ENCODE results near the gene KRT4. TPM values are rescaled to one million over a fixed set of nuclear protein-coding genes. Genes with fewer than 3 reads are reported as not detected.

KRT4 gene
- total RNA-seq, 2 experiments from 2014 or later: not detected

- Histone ChIP-seq H3K27ac (ENCODE audit: low read depth, low read length, poor library complexity, severe bottlenecking) (no peak overlapping the region), H2AFZ (ENCODE audit: low read length) (no peak overlapping the region), H3K9me3 (ENCODE audit: low read length) (no peaks in the 10 kb centered on the region), H3K79me2 (ENCODE audit: insufficient read depth, low read depth, low read length) (no peaks in the 10 kb centered on the region), H4K20me1 (ENCODE audit: insufficient read depth, low read length) (no peaks in the 10 kb centered on the region), H3K9me2 (ENCODE audit: insufficient read depth, low read length) (no peaks in the 10 kb centered on the region), H3K4me1 (ENCODE audit: insufficient read depth, low read length, poor library complexity, severe bottlenecking) (no peaks in the 10 kb centered on the region), H3K4me3 (ENCODE audit: low read depth, low read length, poor library complexity, severe bottlenecking) (no peak overlapping the region), H3K36me3 (ENCODE audit: insufficient read depth, low read length) (no peaks in the 10 kb centered on the region), H3K4me2 (ENCODE audit: low read length) (no peak overlapping the region)
- CTCF ChIA-PET (ENCODE audit: unreplicated experiment): no interaction called here
- intact Hi-C loops (cut with micrococcal nuclease; ENCODE audit: unreplicated experiment): no loop called here
- POLR2A ChIA-PET: no interaction called here
- no peak for DNase-seq (ENCODE audit: low spot score)
- TF ChIP-seq CTCF (conservative IDR thresholded peaks at IDR 0.05; ENCODE audit: low read length) (no peak), EZH2phosphoT487 (IDR thresholded peaks at IDR 0.05; ENCODE audit: borderline replicate concordance, low read depth, low read length) (no peak)
- no TSS peak for BruUV-seq (replicated peaks)
These were observed 21.5 kb upstream of the KRT4 start for GRCh38 chr12:52835271-52836041.

GRCh38 chr12:52834727-52835001, 20.7 kb upstream of the KRT4 start:
- H3K4me2 ChIP-seq (ENCODE audit: low read length): no peak overlapping the region
- no peak overlapping the region for H3K4me3 ChIP-seq (ENCODE audit: low read depth, low read length, poor library complexity, severe bottlenecking)
- DNase-seq (ENCODE audit: low spot score): no peak
- H3K4me1 ChIP-seq (ENCODE audit: insufficient read depth, low read length, poor library complexity, severe bottlenecking): no peaks in the 10 kb centered on the region
- no peak for TF ChIP-seq CTCF (conservative IDR thresholded peaks at IDR 0.05; ENCODE audit: low read length)
- POLR2A ChIA-PET: no interaction called here
- no peaks in the 10 kb centered on the region for H3K9me2 ChIP-seq (ENCODE audit: insufficient read depth, low read length)
- no peak overlapping the region for H2AFZ ChIP-seq (ENCODE audit: low read length)
- no peaks in the 10 kb centered on the region for H4K20me1 ChIP-seq (ENCODE audit: insufficient read depth, low read length)
- H3K27ac ChIP-seq (ENCODE audit: low read depth, low read length, poor library complexity, severe bottlenecking): no peak overlapping the region
- CTCF ChIA-PET (ENCODE audit: unreplicated experiment): no interaction called here
- H3K9me3 ChIP-seq (ENCODE audit: low read length): no peaks in the 10 kb centered on the region
- intact Hi-C loops (cut with micrococcal nuclease; ENCODE audit: unreplicated experiment): no loop called here
- no peaks in the 10 kb centered on the region for H3K79me2 ChIP-seq (ENCODE audit: insufficient read depth, low read depth, low read length)
- H3K36me3 ChIP-seq (ENCODE audit: insufficient read depth, low read length): no peaks in the 10 kb centered on the region
- BruUV-seq (replicated peaks): no TSS peak

GRCh38 chr12:52833922-52834726, 20.2 kb upstream of the KRT4 start, which contains the start of gene KRT79:
TSS of gene KRT79 (minus strand) at chr12:52834311. CDS start at chr12:52834260, 51 bp downstream.
- Histone ChIP-seq H2AFZ (ENCODE audit: low read length) (no peak within 1 kb of the TSS), H3K4me2 (ENCODE audit: low read length) (no peak within 1 kb of the TSS), H3K79me2 (ENCODE audit: insufficient read depth, low read depth, low read length) (no peaks in the 10 kb centered on the region), H3K4me1 (ENCODE audit: insufficient read depth, low read length, poor library complexity, severe bottlenecking) (no peaks in the 10 kb centered on the region), H4K20me1 (ENCODE audit: insufficient read depth, low read length) (no peaks in the 10 kb centered on the region), H3K9me2 (ENCODE audit: insufficient read depth, low read length) (no peaks in the 10 kb centered on the region), H3K4me3 (ENCODE audit: low read depth, low read length, poor library complexity, severe bottlenecking) (no peak within 1 kb of the TSS), H3K36me3 (ENCODE audit: insufficient read depth, low read length) (no peaks in the 10 kb centered on the region), H3K9me3 (ENCODE audit: low read length) (no peaks in the 10 kb centered on the region), H3K27ac (ENCODE audit: low read depth, low read length, poor library complexity, severe bottlenecking) (no peak within 1 kb of the TSS)
- intact Hi-C loops (cut with micrococcal nuclease; ENCODE audit: unreplicated experiment): no loop called here
- TF ChIP-seq EZH2phosphoT487 (IDR thresholded peaks at IDR 0.05; ENCODE audit: borderline replicate concordance, low read depth, low read length) (no peak), CTCF (conservative IDR thresholded peaks at IDR 0.05; ENCODE audit: low read length) (no peak)
- no TSS peak for BruUV-seq (replicated peaks)
- DNase-seq (ENCODE audit: low spot score): no peak
- ChIA-PET POLR2A (no interaction called here), CTCF (ENCODE audit: unreplicated experiment) (no interaction called here)
